Activated CD4-positive, alpha-beta T cell treated with anti-CD3 and anti-CD28 coated beads for 36 hours (primary cell): ENCODE measurements around the gene LILRB1. TPM values are rescaled to one million over a fixed set of nuclear protein-coding genes. Genes with fewer than 3 reads are reported as not detected.
"Not testable (repeated sequence)": the region's sequence is repeated elsewhere in the genome, so short reads cannot be mapped to it uniquely, and the experiment has no call there.

Experiments
- ATAC-seq: fragments of 200-7000 bp; cut with Tn5 transposase; one replicate; pipeline ENCODE4 v1.10.0; 2021; ENCODE audit warnings: mild to moderate bottlenecking, moderate library complexity
- CTCF ChIA-PET: fragments of 350-600 bp; sonication (Branson Sonifier 250); formaldehyde crosslinking; loops from one replicate; lab custom pipeline; 2021; ENCODE audit warnings: antibody characterized with exemption; lab: Charles Lee
- POLR2A ChIA-PET: fragments of 350-600 bp; sonication (Branson Sonifier 250); formaldehyde crosslinking; loops from one replicate; lab custom pipeline; 2021; ENCODE audit warnings: antibody characterized with exemption, inconsistent platforms; lab: Charles Lee
- DNase-seq: peaks from one replicate; pipeline ENCODE4 v3.0.0-alpha.2; 2020
- H3K27ac Mint-ChIP-seq: one replicate; pipeline ENCODE4 v1.8.0; 2021; ENCODE audit warnings: mixed read lengths
- H3K27me3 Mint-ChIP-seq: one replicate; pipeline ENCODE4 v1.8.0; 2021; ENCODE audit warnings: mixed read lengths
- H3K36me3 Mint-ChIP-seq: one replicate; pipeline ENCODE4 v1.8.0; 2021; ENCODE audit warnings: low read depth, mixed read lengths
- H3K4me1 Mint-ChIP-seq: one replicate; pipeline ENCODE4 v1.8.0; 2021; ENCODE audit warnings: mixed read lengths
- H3K4me3 Mint-ChIP-seq: one replicate; pipeline ENCODE4 v1.8.0; 2021; ENCODE audit warnings: mild to moderate bottlenecking, moderate library complexity, mixed read lengths
- H3K9me3 Mint-ChIP-seq: one replicate; pipeline ENCODE4 v1.8.0; 2021; ENCODE audit warnings: low read depth, mixed read lengths
- intact Hi-C, 2 experiments: fragments of 100-400 bp; cut with DNase I in 1 of 2; cut with micrococcal nuclease in 1 of 2; formaldehyde crosslinking; loops; one replicate each; pipeline versions ENCODE4 v1.14.2 to v1.15.1; 2022 to 2024; cut with DNase I, micrococcal nuclease
- total RNA-seq, 2 experiments: library from RNA; stranded (reverse); gene quantifications; one replicate each; pipeline ENCODE4 v1.2.3, GENCODE V29; 2021

Gene LILRB1
- total RNA-seq, 2 experiments from 2014 or later: not detected

DNA sequence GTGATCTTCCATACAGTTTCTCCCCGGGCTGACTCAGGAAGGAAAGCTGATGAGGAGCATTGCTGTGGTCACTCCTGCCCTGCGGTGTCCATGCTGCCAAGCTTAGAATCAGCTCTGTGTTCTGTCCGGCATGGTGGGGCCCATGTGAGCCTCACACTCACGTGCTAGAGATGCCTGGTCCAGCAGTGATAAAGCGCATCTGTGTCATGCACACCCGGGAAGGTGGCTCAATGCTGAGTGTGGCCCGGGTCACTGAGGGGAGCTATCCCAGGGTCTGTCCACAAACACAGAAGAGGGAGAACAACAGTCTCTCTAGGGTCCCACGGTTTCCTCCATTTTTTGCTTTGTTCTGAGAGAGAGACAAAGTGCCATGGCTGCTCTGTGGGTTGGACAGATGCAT lies 3.5 kb upstream of the LILRB1 start:
- DNase-seq (no peak), ATAC-seq (no peak)
- CTCF ChIA-PET: no interaction called here
- POLR2A ChIA-PET: no interaction called here
- Mint-ChIP-seq H3K4me3 (no peak overlapping the region), H3K27ac (no peak overlapping the region), H3K36me3 (no peaks in the 10 kb centered on the region), H3K4me1 (no peaks in the 10 kb centered on the region), H3K27me3 (peaks cover 21% of the 10 kb centered on the region), H3K9me3 (no peaks in the 10 kb centered on the region)
- intact Hi-C loops: no loop called here

DNA sequence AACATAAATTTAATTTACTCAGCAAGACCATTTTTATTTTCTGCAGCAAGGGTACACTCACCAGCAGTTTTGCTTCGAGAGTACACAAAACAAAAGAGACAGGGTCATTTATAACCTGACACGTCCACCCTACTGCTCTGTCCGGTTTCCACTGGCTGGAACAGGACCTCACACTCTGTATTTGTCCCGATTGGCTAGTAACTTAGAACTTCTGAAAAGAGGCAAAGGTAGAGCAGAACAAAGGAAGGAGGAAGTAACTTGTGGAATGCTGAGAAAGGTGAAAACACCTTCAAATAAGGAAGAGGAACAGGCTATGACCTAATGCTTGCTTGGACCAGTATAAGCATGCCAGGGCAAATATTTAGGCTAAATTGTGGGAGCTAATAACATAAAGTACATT lies 2.4 kb upstream of the LILRB1 start:
- ATAC-seq, DNase-seq, intact Hi-C loops, POLR2A ChIA-PET, H3K4me1 Mint-ChIP-seq, H3K36me3 Mint-ChIP-seq, CTCF ChIA-PET, H3K27ac Mint-ChIP-seq, H3K4me3 Mint-ChIP-seq, H3K9me3 Mint-ChIP-seq: not testable (repeated sequence)
- peaks cover 21% of the 10 kb centered on the region for H3K27me3 Mint-ChIP-seq

- ATAC-seq (no peak), DNase-seq (no peak)
- Mint-ChIP-seq H3K27me3 (peaks cover 17% of the 10 kb centered on the region), H3K4me1 (no peaks in the 10 kb centered on the region), H3K9me3 (no peaks in the 10 kb centered on the region), H3K36me3 (no peaks in the 10 kb centered on the region), H3K27ac (no peak overlapping the region), H3K4me3 (no peak overlapping the region)
- ChIA-PET CTCF (no interaction called here), POLR2A (no interaction called here)
- intact Hi-C loops: loop anchor here in 1 of 2 experiments (5.0 kb wide), 2 partner anchors 333 to 348 kb away; partner anchors contain the start of gene LILRB2
These were observed 498 bp downstream of the LILRB1 start for GRCh38 chr19:54630782-54631181.

- DNase-seq, CTCF ChIA-PET, H3K36me3 Mint-ChIP-seq, H3K9me3 Mint-ChIP-seq, H3K4me3 Mint-ChIP-seq, POLR2A ChIA-PET, H3K4me1 Mint-ChIP-seq, H3K27ac Mint-ChIP-seq, ATAC-seq: not testable (repeated sequence)
- peaks cover 14% of the 10 kb centered on the region for H3K27me3 Mint-ChIP-seq
- intact Hi-C loops: loop anchor here in 1 of 2 experiments (5.0 kb wide), 2 partner anchors 334 to 349 kb away; partner anchors contain the start of gene LILRB2
These were observed 1.4 kb downstream of the LILRB1 start for GRCh38 chr19:54631489-54632337.

DNA sequence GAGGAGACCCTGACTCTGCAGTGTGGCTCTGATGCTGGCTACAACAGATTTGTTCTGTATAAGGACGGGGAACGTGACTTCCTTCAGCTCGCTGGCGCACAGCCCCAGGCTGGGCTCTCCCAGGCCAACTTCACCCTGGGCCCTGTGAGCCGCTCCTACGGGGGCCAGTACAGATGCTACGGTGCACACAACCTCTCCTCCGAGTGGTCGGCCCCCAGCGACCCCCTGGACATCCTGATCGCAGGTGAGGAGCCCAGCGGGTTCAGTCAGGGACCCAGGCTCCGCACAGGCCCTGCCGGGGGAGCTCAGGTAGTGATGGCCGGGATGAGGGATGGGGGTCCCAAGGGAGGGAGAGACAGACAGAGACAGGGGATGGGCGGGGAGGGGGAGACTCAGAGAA lies 2.2 kb downstream of the LILRB1 start:
- intact Hi-C loops: loop anchor here in 1 of 2 experiments (5.0 kb wide), 2 partner anchors 335 to 350 kb away; partner anchors contain the start of gene LILRB2
- H3K4me1 Mint-ChIP-seq, CTCF ChIA-PET, H3K9me3 Mint-ChIP-seq, POLR2A ChIA-PET, H3K36me3 Mint-ChIP-seq, H3K27ac Mint-ChIP-seq, ATAC-seq, DNase-seq, H3K4me3 Mint-ChIP-seq: not testable (repeated sequence)
- H3K27me3 Mint-ChIP-seq: peaks cover 13% of the 10 kb centered on the region

GRCh38 chr19:54633401-54633800 lies 3.1 kb downstream of the LILRB1 start:
- intact Hi-C loops: loop anchor here in 1 of 2 experiments (5.0 kb wide), 2 partner anchors 336 to 351 kb away; partner anchors contain the start of gene LILRB2
- H3K4me3 Mint-ChIP-seq: no peak overlapping the region
- H3K27ac Mint-ChIP-seq: no peak overlapping the region
- H3K27me3 Mint-ChIP-seq: peaks cover 12% of the 10 kb centered on the region
- ATAC-seq (no peak), DNase-seq (no peak)
- no peaks in the 10 kb centered on the region for H3K4me1 Mint-ChIP-seq
- H3K36me3 Mint-ChIP-seq: no peaks in the 10 kb centered on the region
- CTCF ChIA-PET: no interaction called here
- POLR2A ChIA-PET: no interaction called here
- H3K9me3 Mint-ChIP-seq: no peaks in the 10 kb centered on the region

DNA sequence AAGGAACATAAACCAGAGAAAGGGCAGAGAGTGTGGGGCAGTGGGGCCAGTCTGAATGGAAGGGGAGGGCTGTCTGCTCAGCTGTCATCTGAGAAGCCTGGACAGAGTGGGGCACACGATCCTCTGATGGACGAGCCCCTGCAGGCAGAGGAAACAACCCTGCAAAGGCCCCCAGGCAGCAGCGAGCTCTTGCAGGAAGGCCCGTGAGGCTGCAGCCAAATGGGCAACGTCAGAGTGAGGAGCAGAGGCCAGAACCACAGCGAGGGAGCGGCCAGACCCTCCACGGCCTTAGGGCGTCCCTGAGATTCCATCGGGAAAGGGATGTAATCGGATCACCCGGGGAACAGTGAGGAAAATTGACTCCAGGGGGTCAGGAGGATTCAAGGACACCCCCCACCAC lies 5.8 kb downstream of the LILRB1 start:
- ATAC-seq, H3K27ac Mint-ChIP-seq, DNase-seq, intact Hi-C loops, H3K36me3 Mint-ChIP-seq, H3K27me3 Mint-ChIP-seq, H3K9me3 Mint-ChIP-seq, H3K4me3 Mint-ChIP-seq, POLR2A ChIA-PET, H3K4me1 Mint-ChIP-seq, CTCF ChIA-PET: not testable (repeated sequence)

- no peak for ATAC-seq
- no peaks in the 10 kb centered on the region for H3K36me3 Mint-ChIP-seq
- ChIA-PET CTCF (interaction anchor here (1.5 kb wide), 1 partner anchor 15 kb away, joined by 5 read pairs; no protein-coding TSS in a partner anchor), POLR2A (no interaction called here)
- no peak for DNase-seq
- intact Hi-C loops: no loop called here
- H3K4me1 Mint-ChIP-seq: no peaks in the 10 kb centered on the region
- H3K27me3 Mint-ChIP-seq: peaks cover 10% of the 10 kb centered on the region
- no peak overlapping the region for H3K27ac Mint-ChIP-seq
- H3K4me3 Mint-ChIP-seq: no peak overlapping the region
- no peaks in the 10 kb centered on the region for H3K9me3 Mint-ChIP-seq
These were observed 8.4 kb downstream of the LILRB1 start for GRCh38 chr19:54638683-54639082.

DNA sequence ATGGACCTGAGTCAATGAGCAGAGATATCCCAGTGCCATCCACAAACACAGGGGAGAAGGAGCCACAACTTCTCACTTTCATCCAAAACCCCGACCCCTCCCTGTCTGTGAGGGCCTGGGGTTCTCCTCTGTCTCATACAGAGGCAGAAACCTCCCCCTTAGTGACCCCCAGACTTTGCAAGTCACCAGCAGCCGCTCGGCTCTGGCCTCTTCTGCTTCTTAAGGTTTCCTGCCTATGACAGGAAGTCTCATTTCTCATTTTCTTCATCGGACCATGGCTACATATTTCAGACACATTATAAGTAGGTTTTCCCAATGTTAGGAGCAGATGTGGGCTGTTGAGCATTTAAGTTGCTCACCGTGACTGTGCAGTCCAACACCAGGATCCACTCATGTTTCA lies 12.7 kb downstream of the LILRB1 start:
- intact Hi-C loops, POLR2A ChIA-PET, H3K4me3 Mint-ChIP-seq, H3K27ac Mint-ChIP-seq, DNase-seq, H3K9me3 Mint-ChIP-seq, H3K4me1 Mint-ChIP-seq, ATAC-seq, H3K36me3 Mint-ChIP-seq, CTCF ChIA-PET: not testable (repeated sequence)
- peaks cover 14% of the 10 kb centered on the region for H3K27me3 Mint-ChIP-seq

GRCh38 chr19:54643583-54643982 lies 13.3 kb downstream of the LILRB1 start:
- intact Hi-C loops, POLR2A ChIA-PET, H3K36me3 Mint-ChIP-seq, H3K27ac Mint-ChIP-seq, H3K4me1 Mint-ChIP-seq, ATAC-seq, CTCF ChIA-PET, H3K4me3 Mint-ChIP-seq, DNase-seq, H3K9me3 Mint-ChIP-seq: not testable (repeated sequence)
- peaks cover 19% of the 10 kb centered on the region for H3K27me3 Mint-ChIP-seq

- CTCF ChIA-PET: no interaction called here
- Mint-ChIP-seq H3K27me3 (peaks cover 19% of the 10 kb centered on the region), H3K4me1 (no peaks in the 10 kb centered on the region), H3K4me3 (no peak overlapping the region), H3K36me3 (no peaks in the 10 kb centered on the region), H3K9me3 (no peaks in the 10 kb centered on the region), H3K27ac (no peak overlapping the region)
- no peak for ATAC-seq
- POLR2A ChIA-PET: no interaction called here
- intact Hi-C loops: no loop called here
- DNase-seq: no peak
These were observed 13.8 kb downstream of the LILRB1 start for GRCh38 chr19:54644056-54644455.

- CTCF ChIA-PET: no interaction called here
- Mint-ChIP-seq H3K36me3 (no peaks in the 10 kb centered on the region), H3K4me3 (no peak overlapping the region), H3K9me3 (no peaks in the 10 kb centered on the region), H3K4me1 (no peaks in the 10 kb centered on the region), H3K27ac (no peak overlapping the region), H3K27me3 (peaks cover 14% of the 10 kb centered on the region)
- intact Hi-C loops: no loop called here
- POLR2A ChIA-PET: no interaction called here
- DNase-seq (no peak), ATAC-seq (no peak)
These were observed 16.1 kb downstream of the LILRB1 start for GRCh38 chr19:54646331-54646841.
